ENCODE data around the gene ZNF487.

The ZNF487 gene

DNA sequence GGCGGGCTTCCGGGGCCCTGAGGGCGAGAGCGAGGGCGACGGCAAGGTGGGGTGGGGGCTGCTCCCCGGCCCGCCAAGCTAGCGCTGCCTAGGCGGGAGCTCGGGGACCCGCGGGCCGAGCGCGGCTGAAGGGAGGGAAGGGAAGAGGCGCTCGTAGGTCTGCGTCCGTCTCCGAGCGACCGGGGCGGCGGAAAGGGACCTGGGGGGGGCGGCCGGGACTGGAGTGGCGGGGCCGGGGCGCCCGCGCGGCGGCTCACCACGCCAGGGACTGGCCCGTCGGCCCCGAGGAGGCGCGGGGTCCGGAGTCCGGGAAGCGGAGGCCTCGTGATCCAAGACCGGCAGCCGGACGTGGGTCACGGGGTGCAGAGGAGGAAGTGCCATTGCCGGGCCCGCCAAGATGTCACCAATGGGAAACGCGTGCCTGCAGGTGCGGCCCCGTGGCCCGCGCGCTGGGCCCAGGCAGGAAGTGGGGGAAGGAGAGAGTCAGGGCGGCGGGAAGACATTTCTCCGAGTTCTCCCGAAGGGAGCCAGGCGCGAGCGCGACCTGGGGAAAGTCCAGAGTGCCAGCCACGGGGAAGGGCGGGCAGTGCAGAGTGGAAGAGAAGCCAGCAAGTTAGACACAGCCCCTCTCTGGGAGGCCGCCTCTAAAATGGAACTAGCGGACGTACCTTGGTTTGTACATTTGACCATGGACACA, 39.8 kb upstream of the ZNF487 start (continued):
- TF ChIP-seq BCL6B (tag by site-specific recombination; IDR thresholded peaks at IDR 0.05) (no peak), ZNF623 (tag by site-specific recombination; IDR thresholded peaks at IDR 0.05) (no peak), ZNF518A (tag by site-specific recombination; conservative IDR thresholded peaks at IDR 0.05; ENCODE audit: low read depth) (no peak), FEZF1 (tag by site-specific recombination; IDR thresholded peaks at IDR 0.05) (no peak), ZNF510 (tag by site-specific recombination; IDR thresholded peaks at IDR 0.05; ENCODE audit: insufficient replicate concordance) (no peak), ZNF792 (tag by site-specific recombination; IDR thresholded peaks at IDR 0.05) (no peak), MYNN (tag by site-specific recombination; IDR thresholded peaks at IDR 0.05; ENCODE audit: borderline replicate concordance) (no peak), ZBTB20 (tag by site-specific recombination; IDR thresholded peaks at IDR 0.05) (peak; percentile 92), ZFP3 (tag by site-specific recombination; IDR thresholded peaks at IDR 0.05; ENCODE audit: low read depth) (no peak), EGR2 (tag by site-specific recombination; IDR thresholded peaks at IDR 0.05; ENCODE audit: low read depth) (no peak; the same call in 1 of the 2 replicates), BCL11B (tag by site-specific recombination; IDR thresholded peaks at IDR 0.05; ENCODE audit: low read depth) (peak; percentile 79; the same call in 1 of the 2 replicates), ZNF530 (tag by site-specific recombination; IDR thresholded peaks at IDR 0.05; ENCODE audit: low read depth) (no peak), ZNF341 (tag by site-specific recombination; IDR thresholded peaks at IDR 0.05; ENCODE audit: low read depth) (peak; percentile 70), ZSCAN23 (tag by site-specific recombination; IDR thresholded peaks at IDR 0.05) (no peak), HOXD13 (CRISPR knock-in tag; IDR thresholded peaks at IDR 0.05; ENCODE audit: borderline replicate concordance) (0 out of 2 replicates have a peak, but pooled peaks have one; percentile 17), ZNF707 (tag by site-specific recombination; IDR thresholded peaks at IDR 0.05) (no peak), ZNF596 (tag by site-specific recombination; IDR thresholded peaks at IDR 0.05) (peak; percentile 55), ZNF433 (tag by site-specific recombination; IDR thresholded peaks at IDR 0.05; ENCODE audit: low read depth) (no peak), KLF1 (tag by site-specific recombination; IDR thresholded peaks at IDR 0.05) (peak; percentile 58; the same call in 1 of the 2 replicates), PRDM1 (tag by site-specific recombination; IDR thresholded peaks at IDR 0.05) (peak; percentile 98), ZNF214 (tag by site-specific recombination; IDR thresholded peaks at IDR 0.05; ENCODE audit: borderline replicate concordance) (no peak), MZF1 (tag by site-specific recombination; IDR thresholded peaks at IDR 0.05; ENCODE audit: borderline replicate concordance) (no peak), KLF16 (tag by site-specific recombination; IDR thresholded peaks at IDR 0.05) (no peak; the same call in 1 of the 2 replicates), ZNF354C (tag by site-specific recombination; IDR thresholded peaks at IDR 0.05; ENCODE audit: borderline replicate concordance, low read depth) (no peak)
- TF ChIP-seq, protein P1, sequence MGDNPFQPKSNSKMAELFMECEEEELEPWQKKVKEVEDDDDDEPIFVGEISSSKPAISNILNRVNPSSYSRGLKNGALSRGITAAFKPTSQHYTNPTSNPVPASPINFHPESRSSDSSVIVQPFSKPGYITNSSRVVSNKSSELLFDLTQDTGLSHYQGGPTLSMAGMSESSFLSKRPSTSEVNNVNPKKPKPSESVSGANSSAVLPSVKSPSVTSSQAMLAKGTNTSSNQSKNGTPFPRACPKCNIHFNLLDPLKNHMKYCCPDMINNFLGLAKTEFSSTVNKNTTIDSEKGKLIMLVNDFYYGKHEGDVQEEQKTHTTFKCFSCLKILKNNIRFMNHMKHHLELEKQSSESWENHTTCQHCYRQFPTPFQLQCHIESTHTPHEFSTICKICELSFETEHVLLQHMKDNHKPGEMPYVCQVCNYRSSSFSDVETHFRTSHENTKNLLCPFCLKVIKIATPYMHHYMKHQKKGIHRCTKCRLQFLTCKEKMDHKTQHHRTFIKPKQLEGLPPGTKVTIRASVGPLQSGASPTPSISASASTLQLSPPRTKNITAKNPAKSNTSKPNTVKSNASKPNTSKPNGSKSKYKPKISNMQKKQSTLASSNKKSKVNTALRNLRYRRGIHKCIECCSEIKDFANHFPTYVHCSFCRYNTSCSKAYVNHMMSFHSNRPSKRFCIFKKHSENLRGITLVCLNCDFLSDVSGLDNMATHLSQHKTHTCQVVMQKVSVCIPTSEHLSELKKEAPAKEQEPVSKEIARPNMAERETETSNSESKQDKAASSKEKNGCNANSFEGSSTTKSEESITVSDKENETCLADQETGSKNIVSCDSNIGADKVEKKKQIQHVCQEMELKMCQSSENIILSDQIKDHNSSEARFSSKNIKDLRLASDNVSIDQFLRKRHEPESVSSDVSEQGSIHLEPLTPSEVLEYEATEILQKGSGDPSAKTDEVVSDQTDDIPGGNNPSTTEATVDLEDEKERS (tag by site-specific recombination; IDR thresholded peaks at IDR 0.05), result no peak
- TF ChIP-seq, protein P2, sequence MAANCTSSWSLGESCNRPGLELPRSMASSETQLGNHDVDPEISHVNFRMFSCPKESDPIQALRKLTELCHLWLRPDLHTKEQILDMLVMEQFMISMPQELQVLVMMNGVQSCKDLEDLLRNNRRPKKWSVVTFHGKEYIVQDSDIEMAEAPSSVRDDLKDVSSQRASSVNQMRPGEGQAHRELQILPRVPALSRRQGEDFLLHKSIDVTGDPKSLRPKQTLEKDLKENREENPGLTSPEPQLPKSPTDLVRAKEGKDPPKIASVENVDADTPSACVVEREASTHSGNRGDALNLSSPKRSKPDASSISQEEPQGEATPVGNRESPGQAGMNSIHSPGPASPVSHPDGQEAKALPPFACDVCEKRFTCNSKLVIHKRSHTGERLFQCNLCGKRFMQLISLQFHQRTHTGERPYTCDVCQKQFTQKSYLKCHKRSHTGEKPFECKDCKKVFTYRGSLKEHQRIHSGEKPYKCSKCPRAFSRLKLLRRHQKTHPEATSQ (tag by site-specific recombination; IDR thresholded peaks at IDR 0.05), result no peak; the same call in none of the 2 replicates
- TF ChIP-seq, protein P3, sequence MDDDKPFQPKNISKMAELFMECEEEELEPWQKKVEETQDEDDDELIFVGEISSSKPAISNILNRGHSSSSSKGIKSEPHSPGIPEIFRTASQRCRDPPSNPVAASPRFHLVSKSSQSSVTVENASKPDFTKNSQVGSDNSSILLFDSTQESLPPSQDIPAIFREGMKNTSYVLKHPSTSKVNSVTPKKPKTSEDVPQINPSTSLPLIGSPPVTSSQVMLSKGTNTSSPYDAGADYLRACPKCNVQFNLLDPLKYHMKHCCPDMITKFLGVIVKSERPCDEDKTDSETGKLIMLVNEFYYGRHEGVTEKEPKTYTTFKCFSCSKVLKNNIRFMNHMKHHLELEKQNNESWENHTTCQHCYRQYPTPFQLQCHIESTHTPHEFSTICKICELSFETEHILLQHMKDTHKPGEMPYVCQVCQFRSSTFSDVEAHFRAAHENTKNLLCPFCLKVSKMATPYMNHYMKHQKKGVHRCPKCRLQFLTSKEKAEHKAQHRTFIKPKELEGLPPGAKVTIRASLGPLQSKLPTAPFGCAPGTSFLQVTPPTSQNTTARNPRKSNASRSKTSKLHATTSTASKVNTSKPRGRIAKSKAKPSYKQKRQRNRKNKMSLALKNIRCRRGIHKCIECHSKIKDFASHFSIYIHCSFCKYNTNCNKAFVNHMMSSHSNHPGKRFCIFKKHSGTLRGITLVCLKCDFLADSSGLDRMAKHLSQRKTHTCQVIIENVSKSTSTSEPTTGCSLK (tag by site-specific recombination; IDR thresholded peaks at IDR 0.05), result no peak

Data from HEK293 (cell line).